GM13976 (cell line): Measurements from ENCODE around the gene DNAJC30.

ENCODE experiments used
- DNase-seq: peaks from one replicate; pipeline ENCODE4 v3.0.0; 2012; ENCODE audit warnings: low spot score
- CTCF ChIP-seq: IDR thresholded peaks from 2 replicates; pipeline ENCODE4 v1.5.1; 2012; ENCODE audit warnings: borderline replicate concordance, mild to moderate bottlenecking; ENCODE audit not compliant: insufficient read depth; ENCODE audit errors: extremely low read depth, missing control alignments, control extremely low read depth
- in situ Hi-C: fragments of 300-500 bp; cut with MboI; formaldehyde crosslinking; loops from one replicate; pipeline ENCODE4 v1.12.0; 2022; ENCODE audit warnings: low sequenced_read_pairs, mixed read lengths, inconsistent platforms; ENCODE audit not compliant: unreplicated experiment

DNAJC30 gene

DNA sequence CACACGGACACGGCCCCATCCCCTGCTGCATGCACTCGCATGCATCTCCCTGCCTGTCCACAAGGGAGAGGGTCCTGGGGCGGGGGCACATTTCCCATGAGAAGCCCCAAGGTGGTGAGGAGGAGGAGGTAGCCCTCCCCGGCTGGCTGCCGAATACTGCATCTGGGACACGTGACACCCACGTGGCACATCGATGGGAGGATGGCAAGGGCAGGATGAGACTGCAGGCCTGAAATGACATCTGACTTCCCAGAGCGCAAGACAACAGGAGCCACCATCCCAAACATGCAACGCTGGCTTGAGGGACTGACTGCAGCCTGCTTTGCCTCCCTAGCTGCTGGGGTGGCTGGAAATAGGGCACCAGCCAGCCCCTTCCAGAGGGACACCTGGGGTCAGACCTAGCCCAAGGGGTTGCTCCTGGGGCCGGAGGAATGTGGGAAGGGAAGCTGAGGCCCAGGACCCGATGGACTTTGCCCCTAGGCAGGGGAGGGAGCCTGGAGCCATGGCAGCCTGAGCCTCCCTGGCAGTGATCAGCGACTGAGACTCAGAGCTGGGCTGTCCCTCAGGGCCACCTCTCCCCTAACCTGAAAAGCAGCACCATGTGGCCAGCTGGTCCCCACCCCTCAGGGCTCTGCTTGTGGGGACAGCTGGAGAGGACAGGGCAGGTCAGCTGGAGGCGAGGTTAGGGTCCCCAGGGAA is 16.3 kb upstream of the DNAJC30 start:
- DNase-seq: no peak
- in situ Hi-C loops: no loop called here
- no peak for TF ChIP-seq CTCF

DNA sequence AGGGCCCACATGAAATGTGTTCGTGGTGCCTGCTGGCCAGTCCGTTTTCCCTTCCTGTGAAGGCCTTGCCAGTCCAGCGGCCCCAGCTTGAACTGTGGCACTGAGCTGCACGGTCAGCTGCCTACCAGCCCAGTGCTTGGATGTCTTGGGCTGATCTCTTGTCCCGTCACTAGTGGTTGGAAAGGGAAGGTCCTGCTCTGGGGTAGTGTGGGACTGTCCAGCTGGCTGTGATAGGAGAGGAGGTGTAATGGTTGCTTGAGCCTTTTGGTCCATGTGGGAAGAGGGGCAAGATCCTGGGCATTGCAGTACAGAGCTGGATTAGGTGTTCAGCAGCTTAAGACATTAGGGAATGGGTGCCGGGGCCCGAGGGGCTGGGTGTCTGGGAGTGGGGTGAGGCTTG is 15.2 kb upstream of the DNAJC30 start:
- in situ Hi-C loops: no loop called here
- no peak for TF ChIP-seq CTCF
- no peak for DNase-seq

DNA sequence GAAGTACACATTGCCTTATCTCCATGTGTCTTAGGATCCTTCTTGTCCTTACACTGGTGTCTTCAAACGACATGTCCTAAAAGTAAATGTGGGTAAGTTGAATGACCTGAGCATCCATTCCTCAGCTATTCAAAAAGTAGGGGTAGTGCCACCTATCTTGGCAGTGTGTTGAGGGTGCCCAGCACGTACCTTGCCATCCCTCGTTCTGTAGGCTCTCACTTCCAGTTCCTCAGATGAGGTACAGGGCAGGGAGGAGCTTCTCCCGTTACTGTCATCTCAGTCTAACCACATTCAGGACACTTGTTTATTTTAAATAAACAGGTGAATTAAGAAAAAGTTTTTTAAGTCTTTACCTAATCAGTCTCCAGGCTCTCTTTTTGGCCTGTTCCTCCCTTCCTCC is 13.1 kb upstream of the DNAJC30 start:
- in situ Hi-C loops: no loop called here
- no peak for TF ChIP-seq CTCF
- no peak for DNase-seq

GRCh38 chr7:73690646-73691045 is 7.4 kb upstream of the DNAJC30 start:
- DNase-seq: no peak
- in situ Hi-C loops: no loop called here
- TF ChIP-seq CTCF: no peak

DNA sequence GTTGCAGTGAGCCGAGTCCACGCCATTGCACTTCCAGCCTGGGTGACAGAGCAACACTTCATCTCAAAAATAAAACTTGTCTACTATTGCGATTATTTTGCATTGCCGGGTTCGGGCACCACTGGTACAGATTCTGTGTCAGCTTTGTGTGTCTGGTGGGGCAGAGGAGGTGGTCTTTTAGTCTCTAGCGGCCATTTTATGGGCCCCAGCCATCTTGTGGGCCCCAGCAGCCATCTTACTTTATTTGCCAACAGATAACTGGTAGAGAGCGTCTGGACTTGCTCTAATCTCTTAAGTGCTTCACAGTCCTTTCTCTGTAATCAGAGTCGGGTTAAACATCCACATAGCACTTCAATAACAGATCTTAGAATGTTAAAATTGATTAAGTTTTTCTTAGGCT is 5.0 kb upstream of the DNAJC30 start:
- in situ Hi-C loops: no loop called here
- TF ChIP-seq CTCF: no peak
- DNase-seq: no peak

DNA sequence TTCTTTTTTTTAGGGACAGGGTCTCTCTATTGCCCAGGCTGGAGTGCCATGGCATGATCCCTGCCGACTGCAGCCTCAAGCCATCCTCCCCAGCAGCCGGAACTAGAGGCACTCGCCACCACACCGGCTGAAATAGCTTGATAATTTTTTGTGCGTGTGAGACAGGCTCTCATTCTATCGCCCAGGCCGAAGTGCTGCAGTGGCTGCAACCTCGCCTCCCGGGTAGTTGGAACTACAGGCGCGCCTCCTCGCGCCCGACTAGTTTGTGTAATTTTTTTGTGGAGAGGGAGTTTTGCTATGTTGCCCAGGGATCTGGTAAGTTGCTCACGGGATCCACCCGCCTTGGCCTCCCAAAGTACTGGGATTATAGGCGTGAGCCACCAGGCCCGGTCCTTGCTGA is 2.1 kb upstream of the DNAJC30 start:
- DNase-seq: no peak
- in situ Hi-C loops: no loop called here
- no peak for TF ChIP-seq CTCF
